C4-2B (cell line): Measurements from ENCODE around the gene KRT33A.

ENCODE experiments used
- CTCF ChIP-seq: fragments of 450-650 bp; conservative IDR thresholded peaks from 2 replicates; pipeline ENCODE4 v1.5.1; 2017; ENCODE audit warnings: mild to moderate bottlenecking
- ZFX ChIP-seq: fragments of 450-650 bp; IDR thresholded peaks from 2 replicates; pipeline ENCODE4 v1.6.1; 2017

DNA sequence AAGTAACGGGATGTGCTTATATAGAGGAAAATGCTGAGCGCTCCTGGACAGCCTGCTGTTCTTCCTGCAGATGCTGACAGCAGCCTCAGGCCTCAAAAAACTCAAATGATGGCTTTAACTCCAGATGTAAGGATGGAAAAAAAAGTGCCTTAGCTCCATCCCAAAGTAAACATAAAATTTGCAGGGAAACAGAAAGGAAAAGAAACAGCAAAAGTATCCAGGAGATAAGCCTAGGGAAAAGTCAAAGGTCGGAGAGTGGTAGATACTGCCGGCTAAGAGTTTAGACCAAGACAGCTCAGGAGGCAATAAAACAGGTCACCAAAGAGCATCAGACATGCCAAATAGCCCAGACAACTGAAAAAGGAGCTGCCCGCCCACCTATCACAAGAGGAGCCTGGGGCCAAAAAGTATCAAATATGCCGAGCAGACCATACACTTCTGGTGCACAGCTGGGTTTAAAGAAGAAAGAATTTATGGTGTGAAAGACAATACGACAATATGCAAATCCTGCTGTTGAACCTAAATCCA lies 39.8 kb upstream of the KRT33A start:
- TF ChIP-seq CTCF (no peak), ZFX (no peak)
